RWPE1 (cell line): ENCODE results near the gene CDH13.

Source experiments
- CTCF ChIA-PET: fragments of 350-600 bp; sonication (Branson Sonifier 250); formaldehyde crosslinking; extraction: SDS; loops from one replicate; lab custom pipeline; 2021; lab: Yijun Ruan, JAX
- POLR2A ChIA-PET: fragments of 400-600 bp; formaldehyde crosslinking; extraction: SDS; loops from one replicate; lab custom pipeline; 2020; ENCODE audit warnings: antibody characterized with exemption; ENCODE audit not compliant: low non-redundant PET; lab: Yijun Ruan, JAX
- DNase-seq: peaks from one replicate; pipeline ENCODE4 v3.0.0; 2012; ENCODE audit warnings: low spot score
- H3K27ac ChIP-seq: fragments of 450-650 bp; 2 replicates; pipeline ENCODE4 v1.5.1; 2017
- TF ChIP-seq, protein P1 (sequence below): fragments of 450-650 bp; conservative IDR thresholded peaks from 2 replicates; pipeline ENCODE4 v1.5.1; 2017; ENCODE audit warnings: low read depth, mild to moderate bottlenecking

The CDH13 gene

GRCh38 chr16:83307594-83307992 is 680.8 kb downstream of the CDH13 start:
- POLR2A ChIA-PET = no interaction called here
- CTCF ChIA-PET = no interaction called here
- no peak overlapping the region for H3K27ac ChIP-seq

GRCh38 chr16:83308414-83308813 is 681.6 kb downstream of the CDH13 start:
- DNase-seq = no peak
- CTCF ChIA-PET = no interaction called here
- POLR2A ChIA-PET = no interaction called here
- H3K27ac ChIP-seq = no peak overlapping the region
- TF ChIP-seq, protein P1, sequence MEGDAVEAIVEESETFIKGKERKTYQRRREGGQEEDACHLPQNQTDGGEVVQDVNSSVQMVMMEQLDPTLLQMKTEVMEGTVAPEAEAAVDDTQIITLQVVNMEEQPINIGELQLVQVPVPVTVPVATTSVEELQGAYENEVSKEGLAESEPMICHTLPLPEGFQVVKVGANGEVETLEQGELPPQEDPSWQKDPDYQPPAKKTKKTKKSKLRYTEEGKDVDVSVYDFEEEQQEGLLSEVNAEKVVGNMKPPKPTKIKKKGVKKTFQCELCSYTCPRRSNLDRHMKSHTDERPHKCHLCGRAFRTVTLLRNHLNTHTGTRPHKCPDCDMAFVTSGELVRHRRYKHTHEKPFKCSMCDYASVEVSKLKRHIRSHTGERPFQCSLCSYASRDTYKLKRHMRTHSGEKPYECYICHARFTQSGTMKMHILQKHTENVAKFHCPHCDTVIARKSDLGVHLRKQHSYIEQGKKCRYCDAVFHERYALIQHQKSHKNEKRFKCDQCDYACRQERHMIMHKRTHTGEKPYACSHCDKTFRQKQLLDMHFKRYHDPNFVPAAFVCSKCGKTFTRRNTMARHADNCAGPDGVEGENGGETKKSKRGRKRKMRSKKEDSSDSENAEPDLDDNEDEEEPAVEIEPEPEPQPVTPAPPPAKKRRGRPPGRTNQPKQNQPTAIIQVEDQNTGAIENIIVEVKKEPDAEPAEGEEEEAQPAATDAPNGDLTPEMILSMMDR = no peak

More at GRCh38 chr16:83307594-83307992, 680.8 kb downstream of the CDH13 start:
- no peak for DNase-seq
- TF ChIP-seq, protein P1 = no peak

DNA sequence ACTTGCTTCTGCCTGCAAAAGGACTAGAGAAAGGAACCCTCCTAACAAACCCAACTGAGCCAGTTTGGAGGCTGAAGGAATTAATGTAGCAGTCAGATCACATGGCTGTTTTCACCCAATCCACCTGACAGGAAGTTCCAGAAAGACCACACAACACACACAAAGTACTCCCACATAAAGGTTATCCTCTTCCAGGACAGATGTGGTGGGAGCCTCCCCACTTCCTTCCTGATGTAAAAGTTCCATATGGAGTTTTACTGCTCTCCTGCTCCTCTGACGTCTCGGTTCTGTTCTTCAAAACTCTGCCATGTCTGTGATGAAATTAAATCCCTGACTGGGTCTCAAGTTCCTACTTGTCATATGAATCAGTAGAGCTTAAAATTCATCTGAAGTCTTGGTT is 684.0 kb downstream of the CDH13 start:
- ChIA-PET POLR2A (no interaction called here), CTCF (interaction anchor here (0.5 kb wide), 1 partner anchor 9 kb away, joined by 3 read pairs; no protein-coding TSS in a partner anchor)
- H3K27ac ChIP-seq = no peak overlapping the region
- no peak for DNase-seq
- TF ChIP-seq, protein P1 = no peak

DNA sequence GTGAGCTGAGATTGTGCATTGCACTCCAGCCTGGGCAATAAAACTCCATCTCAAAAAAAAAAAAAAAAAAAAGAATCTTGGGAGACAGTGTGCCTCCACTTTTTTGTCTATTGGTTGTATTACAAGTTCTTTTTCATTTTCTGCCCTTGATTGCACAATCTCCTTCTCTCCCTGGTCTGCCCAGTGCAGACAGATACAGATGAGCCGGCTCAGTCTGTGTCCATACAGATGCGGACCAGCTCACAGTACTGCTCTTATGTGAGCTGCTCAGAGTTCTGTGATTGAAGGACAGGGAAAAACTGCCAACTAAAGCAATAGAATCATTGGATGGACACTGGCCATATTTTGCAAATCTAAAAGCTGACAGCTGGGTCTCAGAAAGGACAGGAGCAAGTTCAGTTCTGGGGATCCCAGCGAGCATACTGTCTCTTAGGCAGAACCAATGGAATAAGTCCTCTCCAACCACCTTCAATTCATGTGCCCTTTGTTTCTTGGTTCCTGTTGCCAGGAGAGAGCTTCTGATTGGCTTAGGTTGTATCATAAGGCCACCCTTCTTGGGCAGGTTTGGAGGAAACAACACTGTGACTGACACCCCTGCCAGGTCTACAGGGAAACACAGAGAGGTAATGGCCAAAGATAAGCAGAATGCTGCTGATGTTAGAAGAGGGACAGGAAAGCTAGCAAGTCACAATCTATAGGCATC is 685.4 kb downstream of the CDH13 start:
- ChIA-PET POLR2A (no interaction called here), CTCF (no interaction called here)
- DNase-seq = no peak
- H3K27ac ChIP-seq = no peak overlapping the region
- TF ChIP-seq, protein P1 = no peak

DNA sequence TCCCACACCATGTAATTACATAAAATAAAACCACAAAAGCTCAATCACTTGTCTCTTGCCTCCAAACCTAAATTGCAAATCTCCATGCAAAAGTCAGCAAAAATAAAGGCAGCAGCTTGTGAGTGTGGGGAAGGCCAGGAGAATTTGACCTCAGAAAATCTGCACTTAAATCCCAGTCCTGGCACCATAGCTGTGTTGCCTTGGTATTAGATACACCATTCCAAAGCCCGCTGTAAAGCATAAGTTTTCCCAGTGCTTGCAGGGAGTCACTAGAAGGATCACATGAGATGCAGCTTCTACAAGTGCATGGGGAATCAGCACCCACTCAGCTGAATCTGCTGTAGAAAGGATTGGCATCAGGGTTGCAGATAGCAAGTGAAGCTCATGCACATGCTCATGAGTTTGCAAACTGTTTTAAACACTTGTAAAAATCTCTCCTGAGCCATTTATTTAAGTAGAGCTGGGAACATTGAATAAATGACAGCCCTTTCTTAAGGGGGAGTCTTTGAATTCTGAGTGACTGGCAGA is 686.0 kb downstream of the CDH13 start:
- ChIA-PET CTCF (interaction anchor here (0.6 kb wide), 1 partner anchor 659 kb away, joined by 3 read pairs; no protein-coding TSS in a partner anchor), POLR2A (no interaction called here)
- DNase-seq = no peak
- TF ChIP-seq, protein P1 = no peak
- H3K27ac ChIP-seq = no peak overlapping the region

GRCh38 chr16:83315271-83315670 is 688.5 kb downstream of the CDH13 start:
- POLR2A ChIA-PET = no interaction called here
- CTCF ChIA-PET = interaction anchor here (0.7 kb wide), 1 partner anchor 10 kb away, joined by 3 read pairs; no protein-coding TSS in a partner anchor
- no peak for DNase-seq
- H3K27ac ChIP-seq = no peak overlapping the region
- TF ChIP-seq, protein P1 = no peak
